GM13977 (cell line): ENCODE data around the gene CRACDL.

Experiments used
- DNase-seq: peaks from one replicate; pipeline ENCODE4 v3.0.0; 2012; ENCODE audit warnings: low spot score
- CTCF ChIP-seq: IDR thresholded peaks from 2 replicates; pipeline ENCODE4 v1.5.1; 2012; ENCODE audit warnings: mild to moderate bottlenecking, control low read depth; ENCODE audit not compliant: insufficient read depth; ENCODE audit errors: extremely low read depth, missing control alignments
- in situ Hi-C: fragments of 300-500 bp; cut with MboI; formaldehyde crosslinking; loops from one replicate; pipeline ENCODE4 v1.12.0; 2022; ENCODE audit warnings: low sequenced_read_pairs, low pct_unique_long_range_greater_than_20kb, mixed read lengths, inconsistent platforms; ENCODE audit not compliant: unreplicated experiment

The CRACDL gene

GRCh38 chr2:98928242-98928641, 7.8 kb downstream of the CRACDL start:
- no peak for TF ChIP-seq CTCF
- in situ Hi-C loops: no loop called here
- DNase-seq: no peak

GRCh38 chr2:98927027-98927426, 9.0 kb downstream of the CRACDL start:
- in situ Hi-C loops: no loop called here
- TF ChIP-seq CTCF: no peak
- no peak for DNase-seq

GRCh38 chr2:98926601-98927000, 9.4 kb downstream of the CRACDL start:
- TF ChIP-seq CTCF: no peak
- in situ Hi-C loops: no loop called here
- DNase-seq: no peak

DNA sequence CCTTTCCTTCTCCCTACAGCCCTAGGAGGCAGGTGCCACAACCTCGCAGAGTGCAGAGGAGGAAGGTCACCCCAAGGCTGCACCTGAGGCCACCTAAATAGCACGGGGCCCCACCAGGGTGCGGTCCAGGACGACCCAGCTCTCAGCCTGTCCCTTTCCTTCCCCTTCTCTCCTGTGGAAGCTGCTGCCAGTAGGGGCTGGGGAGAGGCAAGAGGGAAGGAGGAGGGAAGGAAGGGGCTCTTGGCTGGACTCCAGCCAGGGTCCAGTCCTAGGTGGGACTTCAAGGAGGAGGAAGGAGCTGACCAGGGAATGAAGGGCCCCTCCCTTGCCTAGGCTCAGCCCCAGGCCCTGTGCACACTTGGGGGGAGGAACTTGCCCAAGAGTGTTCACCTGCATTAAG, 11.1 kb downstream of the CRACDL start:
- DNase-seq: no peak
- TF ChIP-seq CTCF: no peak
- in situ Hi-C loops: no loop called here

DNA sequence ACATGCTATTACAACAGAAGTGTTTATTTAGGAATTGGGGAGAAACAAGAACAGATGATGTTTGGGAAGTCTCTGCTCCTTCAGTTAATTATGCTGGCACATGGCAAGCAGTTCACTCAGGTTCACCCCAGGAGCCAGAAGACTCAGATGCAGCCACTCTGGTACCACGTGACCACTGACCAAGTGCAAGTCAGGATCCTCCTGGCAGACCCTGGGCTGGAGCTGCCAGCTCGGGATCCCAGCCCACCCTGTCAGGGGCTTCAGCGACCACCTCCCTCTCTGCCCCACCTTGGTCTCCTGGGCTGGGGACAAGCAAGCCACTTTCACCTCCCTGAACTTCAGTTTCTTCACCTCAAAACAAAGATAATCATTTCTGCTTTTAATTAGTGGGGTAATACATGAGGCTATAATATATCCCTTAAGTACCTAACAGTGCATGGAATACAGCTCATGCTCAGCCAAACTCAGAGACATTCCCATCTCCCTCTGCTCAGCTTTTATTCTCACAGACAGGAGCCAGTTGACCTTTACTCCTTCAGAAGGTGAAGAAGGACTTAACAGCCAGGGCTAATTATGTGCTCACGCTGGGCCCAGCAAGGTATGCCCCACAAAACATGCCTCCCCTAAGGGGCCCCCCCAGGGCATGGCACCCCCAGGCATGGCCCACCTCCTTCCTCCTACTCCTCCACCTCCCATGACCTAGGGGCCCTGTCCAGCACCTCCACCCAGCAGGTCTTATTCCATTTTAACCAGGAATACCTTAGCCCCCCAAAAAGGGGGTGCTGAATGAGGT, 11.8 kb downstream of the CRACDL start:
- no peak for TF ChIP-seq CTCF
- DNase-seq: no peak
- in situ Hi-C loops: no loop called here

- in situ Hi-C loops: no loop called here
- TF ChIP-seq CTCF: no peak
- DNase-seq: no peak
Measured at GRCh38 chr2:98923244-98923940, 12.6 kb downstream of the CRACDL start.
